Psoas muscle (tissue), 8 donors: ENCODE data around the gene MORN1. TPM values are rescaled to one million over a fixed set of nuclear protein-coding genes. Genes with fewer than 3 reads are reported as not detected.

ENCODE experiments used
- ATAC-seq, 4 donors: fragments of 200-7000 bp; cut with Tn5 transposase; one replicate each; pipeline ENCODE4 v1.9.1; 2020; ENCODE audit warnings: moderate library complexity in 3 of 4, mild to moderate bottlenecking in 2 of 4
- DNase-seq, 2 donors: peaks; one replicate each; pipeline ENCODE4 v3.0.0-alpha.2; 2020
- H3K27ac ChIP-seq: fragments of 200-600 bp; one replicate; pipeline ENCODE4 v1.8.0; 2022
- H3K27me3 ChIP-seq, 3 donors: fragments of 200-600 bp in 1 of 3; one replicate each; pipeline versions ENCODE4 v1.6.1 to v1.8.0; 2013 to 2022; ENCODE audit warnings: low read length in 2 of 3, mild to moderate bottlenecking in 2 of 3, moderate library complexity in 1 of 3; ENCODE audit not compliant: insufficient read depth in 3 of 3
- H3K36me3 ChIP-seq, 2 donors: fragments of 200-600 bp in 1 of 2; one replicate each; pipeline versions ENCODE4 v1.6.1 to v1.8.0; 2013 to 2022; ENCODE audit warnings: low read depth in 1 of 2, mild to moderate bottlenecking in 1 of 2, moderate library complexity in 1 of 2; ENCODE audit not compliant: insufficient read depth in 1 of 2
- H3K4me1 ChIP-seq: fragments of 200-600 bp; one replicate; pipeline ENCODE4 v1.8.0; 2022
- H3K4me3 ChIP-seq: fragments of 200-600 bp; one replicate; pipeline ENCODE4 v1.8.0; 2022; ENCODE audit warnings: mild to moderate bottlenecking
- H3K9me3 ChIP-seq: fragments of 200-600 bp; one replicate; pipeline ENCODE4 v1.8.0; 2022
- WGBS, 3 donors: extraction: QIAGEN DNeasy Blood & Tissue Kit; methylation state at CpG; one replicate each; pipeline versions ENCODE4 v1.1.6 to v1.1.7; 2013; 5-methylcytosine and 5-hydroxymethylcytosine counted together
- intact Hi-C, 2 donors: fragments of 100-400 bp; cut with DNase I; formaldehyde crosslinking; loops; one replicate each; pipeline versions ENCODE4 v1.11.0 to v1.14.2; 2022
- polyA plus RNA-seq, 3 donors: library from polyadenylated mRNA; stranded (reverse); fragments of 200-250 nt; gene quantifications; one replicate each; pipeline ENCODE4 v1.2.3, GENCODE V29; 2013
- total RNA-seq, 4 donors: library from RNA; stranded (reverse); fragmentation: NEBNext Ultra II Directional in 2 of 4; extraction: Animal tissue kit (Norgen Biotek cat#: 25700) in 2 of 4; gene quantifications; one replicate each; pipeline versions ENCODE4 v1.2.1 to v1.2.4, GENCODE V29; 2021 to 2023
- TF ChIP-seq, protein P1 (sequence below): fragments of 200-600 bp; IDR thresholded peaks from one replicate; pipeline ENCODE4 v1.8.0; 2022; ENCODE audit warnings: antibody characterized with exemption
- donor health status: healthy with polysubstance abuse.
- donor health status: DM: no; HTN: no; CAD: no; lungs with moderate emphysema.
- donor health status: Bipolar disorder and iron deficiency.
- donor health status: healthy.
- donor health status: DM: yes; HTN: yes; CAD: no.
- donor health status: DM: no; HTN: no; CAD: no.
- donor health status: DM: no; HTN: no; CAD: no.
- donor health status: DM: yes; HTN: yes; CAD: no.

Gene MORN1
- total and polyA plus RNA-seq, 7 donors, result 1.2 to 7.3 (median 4.2) TPM

DNA sequence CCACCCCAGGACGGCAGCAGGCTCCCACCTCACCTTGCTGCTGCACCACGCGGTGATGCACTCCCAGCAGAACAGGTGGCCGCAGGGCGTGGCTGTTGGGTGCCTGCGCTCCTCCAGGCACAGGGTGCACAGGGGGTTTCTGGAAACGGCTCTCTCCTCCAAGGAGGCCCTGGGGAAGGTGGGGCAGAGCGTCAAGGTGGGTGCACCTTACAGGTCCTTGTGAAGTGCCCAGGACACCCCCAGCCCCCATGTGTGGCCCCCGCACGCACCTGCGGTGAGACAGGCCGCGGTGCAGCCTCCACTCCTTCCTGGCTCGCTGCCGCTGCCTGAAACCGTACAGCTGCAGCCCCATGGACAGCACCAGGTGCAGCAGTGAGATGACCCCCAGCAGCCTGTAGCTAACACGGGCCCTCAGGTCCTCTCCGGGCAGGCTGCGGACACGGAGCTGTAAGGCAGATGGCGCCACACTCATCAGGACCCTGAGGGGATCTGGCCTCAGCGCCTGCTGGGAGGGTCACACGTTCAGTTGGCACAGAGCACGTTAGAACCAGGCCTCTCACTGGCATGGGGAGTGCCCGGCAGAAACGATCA, 15.2 kb upstream of the MORN1 start:
- Histone ChIP-seq H3K27me3 (no peaks in the 10 kb centered on the region), H3K36me3 (peaks cover 10 to 83% of the 10 kb centered on the region in 2 donors), H3K27ac (no peak overlapping the region), H3K9me3 (no peaks in the 10 kb centered on the region), H3K4me1 (peaks cover 3% of the 10 kb centered on the region), H3K4me3 (no peak overlapping the region)
- intact Hi-C loops, result no loop called here
- DNase-seq (no peak), ATAC-seq (peak in 1 of 4 donors; percentile 8)
- 68 to 71% (median 69%) methylated on average over 26 of the region's 26 CpGs for WGBS, 3 donors
- TF ChIP-seq, protein P1, sequence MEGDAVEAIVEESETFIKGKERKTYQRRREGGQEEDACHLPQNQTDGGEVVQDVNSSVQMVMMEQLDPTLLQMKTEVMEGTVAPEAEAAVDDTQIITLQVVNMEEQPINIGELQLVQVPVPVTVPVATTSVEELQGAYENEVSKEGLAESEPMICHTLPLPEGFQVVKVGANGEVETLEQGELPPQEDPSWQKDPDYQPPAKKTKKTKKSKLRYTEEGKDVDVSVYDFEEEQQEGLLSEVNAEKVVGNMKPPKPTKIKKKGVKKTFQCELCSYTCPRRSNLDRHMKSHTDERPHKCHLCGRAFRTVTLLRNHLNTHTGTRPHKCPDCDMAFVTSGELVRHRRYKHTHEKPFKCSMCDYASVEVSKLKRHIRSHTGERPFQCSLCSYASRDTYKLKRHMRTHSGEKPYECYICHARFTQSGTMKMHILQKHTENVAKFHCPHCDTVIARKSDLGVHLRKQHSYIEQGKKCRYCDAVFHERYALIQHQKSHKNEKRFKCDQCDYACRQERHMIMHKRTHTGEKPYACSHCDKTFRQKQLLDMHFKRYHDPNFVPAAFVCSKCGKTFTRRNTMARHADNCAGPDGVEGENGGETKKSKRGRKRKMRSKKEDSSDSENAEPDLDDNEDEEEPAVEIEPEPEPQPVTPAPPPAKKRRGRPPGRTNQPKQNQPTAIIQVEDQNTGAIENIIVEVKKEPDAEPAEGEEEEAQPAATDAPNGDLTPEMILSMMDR, result no peak

DNA sequence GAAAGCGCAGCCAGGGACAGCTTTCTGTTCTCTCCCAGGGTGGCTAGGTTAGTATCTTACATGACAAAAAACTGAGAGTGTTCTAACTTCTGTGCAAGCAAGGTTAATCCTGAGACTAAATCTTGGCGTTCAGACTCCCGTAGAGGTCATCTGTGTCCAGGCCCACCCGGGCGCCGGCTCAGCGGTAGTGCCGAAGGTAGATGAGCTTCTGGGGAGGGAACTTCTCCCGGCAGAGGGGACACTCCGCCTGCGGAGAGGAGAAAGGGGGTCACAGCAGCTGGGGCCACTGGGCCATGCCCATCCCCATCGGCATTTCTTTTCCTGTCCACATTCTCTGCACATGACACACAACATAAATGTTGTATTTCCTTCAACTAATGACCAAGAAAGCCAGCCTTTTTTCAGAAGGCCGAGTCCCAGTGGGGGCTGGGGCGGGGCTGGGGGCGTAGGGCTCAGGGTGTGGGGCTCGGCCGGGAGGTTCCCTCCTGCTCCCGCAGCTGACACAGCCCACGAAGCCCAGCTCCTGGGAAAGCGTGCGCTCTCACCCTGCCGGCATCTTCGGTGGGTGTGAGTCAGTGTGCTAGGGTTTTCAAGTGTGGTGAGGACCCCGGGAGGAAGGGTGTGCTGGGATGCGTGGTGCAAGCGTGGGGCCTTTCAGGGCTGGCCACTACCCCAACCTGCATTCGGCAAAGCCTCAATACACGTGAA, 14.4 kb upstream of the MORN1 start:
- TF ChIP-seq, protein P1, result no peak
- peaks cover 12 to 88% of the 10 kb centered on the region in 2 donors for H3K36me3 ChIP-seq
- peak in 1 of 4 donors; percentile 13 for ATAC-seq
- H3K4me3 ChIP-seq, result no peak overlapping the region
- no peak overlapping the region for H3K27ac ChIP-seq
- intact Hi-C loops, result no loop called here
- no peaks in the 10 kb centered on the region for H3K4me1 ChIP-seq
- no peaks in the 10 kb centered on the region for H3K9me3 ChIP-seq
- no peaks in the 10 kb centered on the region for H3K27me3 ChIP-seq
- DNase-seq, result no peak
- WGBS, 3 donors, result 74 to 77% (median 74%) methylated on average over 27 to 28 of the region's 28 CpGs

DNA sequence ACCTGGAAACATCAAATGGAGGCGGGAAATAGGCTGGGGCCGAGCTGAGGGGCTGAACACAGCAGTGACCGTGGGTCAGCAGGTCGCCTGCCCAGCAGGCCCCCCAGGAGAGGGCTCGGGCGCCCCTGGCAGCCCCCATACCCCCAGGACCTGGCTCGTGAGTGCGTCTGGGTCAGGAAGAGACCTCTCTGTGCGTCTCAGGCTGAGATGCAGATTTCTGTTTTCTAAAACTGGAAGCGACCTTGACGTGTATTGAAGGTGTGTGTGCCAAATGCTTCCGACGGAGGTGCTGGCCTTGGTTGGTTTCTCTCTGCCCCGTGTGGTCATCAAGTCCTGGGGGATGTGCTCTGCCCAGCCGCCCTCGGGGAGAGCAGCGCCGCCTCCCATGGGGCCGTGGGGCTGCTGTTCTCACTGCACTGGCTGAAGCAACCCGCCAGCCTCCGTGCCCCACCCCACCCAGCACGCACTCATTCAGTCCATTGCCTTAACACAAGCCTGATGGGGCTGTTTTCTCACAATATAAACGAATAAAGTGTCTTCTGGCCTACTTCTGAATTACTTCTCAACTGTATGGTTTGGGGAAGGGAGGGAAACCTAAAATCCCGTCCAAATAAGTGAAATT, 13.6 kb upstream of the MORN1 start:
- intact Hi-C loops, result no loop called here
- TF ChIP-seq, protein P1, result no peak
- no peaks in the 10 kb centered on the region for H3K4me1 ChIP-seq
- WGBS, 3 donors, result 72 to 77% (median 73%) methylated on average over 24 of the region's 24 CpGs
- no peaks in the 10 kb centered on the region for H3K9me3 ChIP-seq
- no peaks in the 10 kb centered on the region for H3K27me3 ChIP-seq
- DNase-seq, result no peak
- ATAC-seq, result no peak
- no peak overlapping the region for H3K4me3 ChIP-seq
- H3K36me3 ChIP-seq, result peaks cover 17 to 96% of the 10 kb centered on the region in 2 donors
- H3K27ac ChIP-seq, result no peak overlapping the region

DNA sequence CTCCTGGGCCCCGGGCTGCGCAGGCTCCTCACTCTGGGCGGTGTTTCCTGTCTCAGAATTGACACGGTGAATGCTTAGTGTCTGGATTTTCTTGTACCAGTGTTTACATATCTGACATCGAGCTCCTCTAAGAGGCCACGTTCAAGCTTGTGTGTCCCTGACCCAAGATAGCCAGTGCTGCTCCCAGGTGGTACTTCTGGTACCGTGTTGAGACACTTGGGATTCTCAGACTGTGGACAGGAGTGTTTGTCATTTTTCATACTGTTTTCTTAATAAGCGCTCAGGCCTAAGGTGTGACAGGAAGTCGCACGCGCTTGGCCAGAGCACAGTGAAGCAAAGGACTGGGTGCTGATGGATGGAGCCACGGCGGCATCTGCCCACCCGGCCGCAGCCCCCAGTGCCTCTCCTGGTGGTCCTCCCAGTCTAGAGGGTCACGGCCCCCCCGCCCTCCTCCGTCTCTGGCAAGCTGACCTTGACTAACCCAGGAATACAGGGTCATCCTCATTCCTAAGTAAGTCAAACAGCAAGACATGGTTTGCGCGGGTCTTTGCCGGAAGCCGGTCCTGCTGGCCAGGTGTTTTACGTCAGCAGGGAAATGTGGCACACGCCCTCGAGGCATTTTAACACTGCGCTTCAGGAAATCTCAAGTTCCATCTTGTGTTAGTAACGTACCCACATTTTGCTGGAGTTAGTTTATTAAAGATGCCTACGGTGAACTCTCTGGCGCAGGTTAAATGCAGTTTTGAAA, 13.0 kb upstream of the MORN1 start:
- Histone ChIP-seq H3K27me3 (no peaks in the 10 kb centered on the region), H3K9me3 (no peaks in the 10 kb centered on the region), H3K27ac (no peak overlapping the region), H3K4me1 (no peaks in the 10 kb centered on the region), H3K4me3 (no peak overlapping the region), H3K36me3 (peaks cover 17 to 96% of the 10 kb centered on the region in 2 donors)
- intact Hi-C loops, result no loop called here
- 79 to 81% (median 80%) methylated on average over 29 of the region's 29 CpGs for WGBS, 3 donors
- ATAC-seq (no peak), DNase-seq (no peak)
- TF ChIP-seq, protein P1, result no peak
